Mucosa of descending colon (tissue), 3 donors: ENCODE measurements around the gene ABHD2. TPM values are rescaled to one million over a fixed set of nuclear protein-coding genes. Genes with fewer than 3 reads are reported as not detected.
"Not testable (repeated sequence)": the region's sequence is repeated elsewhere in the genome, so short reads cannot be mapped to it uniquely, and the experiment has no call there.

Source experiments
- ATAC-seq: fragments of 200-7000 bp; cut with Tn5 transposase; one replicate; pipeline ENCODE4 v1.9.1; 2020; ENCODE audit warnings: mild to moderate bottlenecking, moderate library complexity
- DNase-seq, 3 donors: peaks; one replicate each; pipeline ENCODE4 v3.0.0-alpha.2; 2020
- H3K36me3 ChIP-seq: fragments of 200-600 bp; one replicate; pipeline ENCODE4 v1.8.0; 2021; ENCODE audit warnings: low read depth, mild to moderate bottlenecking
- H3K4me1 ChIP-seq: fragments of 200-600 bp; one replicate; pipeline ENCODE4 v1.8.0; 2021; ENCODE audit warnings: low read depth, mild to moderate bottlenecking
- H3K4me3 ChIP-seq: fragments of 200-600 bp; one replicate; pipeline ENCODE4 v1.8.0; 2021; ENCODE audit warnings: mild to moderate bottlenecking
- H3K9me3 ChIP-seq: fragments of 200-600 bp; one replicate; pipeline ENCODE4 v1.8.0; 2021; ENCODE audit warnings: mild to moderate bottlenecking
- CTCF ChIP-seq: fragments of 200-600 bp; IDR thresholded peaks from one replicate; pipeline ENCODE4 v1.8.0; 2022; ENCODE audit warnings: antibody characterized with exemption, mild to moderate bottlenecking
- intact Hi-C, 2 donors: fragments of 100-400 bp; cut with DNase I in 1 of 2; cut with micrococcal nuclease in 1 of 2; formaldehyde crosslinking; loops; one replicate each; pipeline versions ENCODE4 v1.11.0 to v1.11.1; 2022; cut with DNase I, micrococcal nuclease
- total RNA-seq, 3 donors: library from RNA; stranded (reverse); fragmentation: NEBNext Ultra II Directional in 2 of 3; extraction: Animal tissue kit (Norgen Biotek cat#: 25700) in 2 of 3; gene quantifications; one replicate each; pipeline versions ENCODE4 v1.2.1 to v1.2.4, GENCODE V29; 2021 to 2023
- donor health status: DM: no; HTN: no; CAD: no; lungs with moderate emphysema.
- donor health status: DM: no; HTN: no; CAD: no.
- donor health status: DM: no; HTN: yes; CAD: no.

ABHD2 gene
- total RNA-seq, 3 donors from 2014 or later, result 82.2 to 156 (median 92.7) TPM

- Histone ChIP-seq H3K4me3 (no peak overlapping the region), H3K36me3 (no peaks in the 10 kb centered on the region), H3K9me3 (no peaks in the 10 kb centered on the region), H3K4me1 (peaks cover 19% of the 10 kb centered on the region)
- no peak for ATAC-seq
- DNase-seq, result no peak
- intact Hi-C loops, result loop anchor here in 1 of 2 donors (10.0 kb wide), 1 partner anchor 83 kb away; no protein-coding TSS in a partner anchor
- TF ChIP-seq CTCF, result no peak
Measured at GRCh38 chr15:89137926-89138325, 49.7 kb downstream of the ABHD2 start.

GRCh38 chr15:89138999-89139612, 50.9 kb downstream of the ABHD2 start:
- DNase-seq, result no peak
- no peaks in the 10 kb centered on the region for H3K9me3 ChIP-seq
- ATAC-seq, result no peak
- peaks cover 19% of the 10 kb centered on the region for H3K4me1 ChIP-seq
- H3K36me3 ChIP-seq, result no peaks in the 10 kb centered on the region
- no peak for TF ChIP-seq CTCF
- intact Hi-C loops, result loop anchor here in 1 of 2 donors (10.0 kb wide), 1 partner anchor 84 kb away; no protein-coding TSS in a partner anchor
- H3K4me3 ChIP-seq, result no peak overlapping the region

- ATAC-seq (no peak), DNase-seq (no peak)
- H3K9me3 ChIP-seq, result no peaks in the 10 kb centered on the region
- no peak for TF ChIP-seq CTCF
- H3K36me3 ChIP-seq, result no peaks in the 10 kb centered on the region
- intact Hi-C loops, result loop anchor here in 1 of 2 donors (10.0 kb wide), 1 partner anchor 85 kb away; no protein-coding TSS in a partner anchor
- H3K4me3 ChIP-seq, result no peak overlapping the region
- peaks cover 19% of the 10 kb centered on the region for H3K4me1 ChIP-seq
Measured at GRCh38 chr15:89139613-89140499, 51.6 kb downstream of the ABHD2 start.

GRCh38 chr15:89140595-89140994, 52.3 kb downstream of the ABHD2 start:
- no peak for ATAC-seq
- intact Hi-C loops, result no loop called here
- Histone ChIP-seq H3K9me3 (no peaks in the 10 kb centered on the region), H3K4me3 (no peak overlapping the region), H3K4me1 (peaks cover 19% of the 10 kb centered on the region), H3K36me3 (no peaks in the 10 kb centered on the region)
- TF ChIP-seq CTCF, result no peak
- DNase-seq, result no peak

GRCh38 chr15:89141159-89141558, 52.9 kb downstream of the ABHD2 start:
- H3K4me3 ChIP-seq, H3K36me3 ChIP-seq, ATAC-seq, DNase-seq, H3K9me3 ChIP-seq, intact Hi-C loops: not testable (repeated sequence)
- H3K4me1 ChIP-seq, result peaks cover 16% of the 10 kb centered on the region

- no peak for TF ChIP-seq CTCF
- intact Hi-C loops, result no loop called here
- H3K36me3 ChIP-seq, result no peaks in the 10 kb centered on the region
- DNase-seq (no peak), ATAC-seq (no peak)
- H3K9me3 ChIP-seq, result no peaks in the 10 kb centered on the region
- H3K4me3 ChIP-seq, result no peak overlapping the region
- H3K4me1 ChIP-seq, result peaks cover 8% of the 10 kb centered on the region
Measured at GRCh38 chr15:89141885-89142284, 53.6 kb downstream of the ABHD2 start.
